Measurements from ENCODE around the gene SLC25A10.

- TF ChIP-seq EZH2 (IDR thresholded peaks at IDR 0.05; ENCODE audit: low read length, unreplicated experiment) (no peak), CTCF (conservative IDR thresholded peaks at IDR 0.05; ENCODE audit: low read depth, low read length) (no peak), EZH2phosphoT487 (IDR thresholded peaks at IDR 0.05; ENCODE audit: borderline replicate concordance, low read length) (no peak)
Observed at GRCh38 chr17:81688616-81689015, 23.5 kb upstream of the SLC25A10 start.

Data from PC-3 (cell line).